ENCODE measurements around the gene MYL10. TPM values are rescaled to one million over a fixed set of nuclear protein-coding genes. Genes with fewer than 3 reads are reported as not detected.
"Not testable (repeated sequence)": the region's sequence is repeated elsewhere in the genome, so short reads cannot be mapped to it uniquely, and the experiment has no call there.

MYL10 gene
- total and polyA plus RNA-seq, 2 of the 8 experiments (the other 6 are each of a cell fraction or from before 2014, with no cell fraction given) = 0.18 TPM; not detected in 1

DNA sequence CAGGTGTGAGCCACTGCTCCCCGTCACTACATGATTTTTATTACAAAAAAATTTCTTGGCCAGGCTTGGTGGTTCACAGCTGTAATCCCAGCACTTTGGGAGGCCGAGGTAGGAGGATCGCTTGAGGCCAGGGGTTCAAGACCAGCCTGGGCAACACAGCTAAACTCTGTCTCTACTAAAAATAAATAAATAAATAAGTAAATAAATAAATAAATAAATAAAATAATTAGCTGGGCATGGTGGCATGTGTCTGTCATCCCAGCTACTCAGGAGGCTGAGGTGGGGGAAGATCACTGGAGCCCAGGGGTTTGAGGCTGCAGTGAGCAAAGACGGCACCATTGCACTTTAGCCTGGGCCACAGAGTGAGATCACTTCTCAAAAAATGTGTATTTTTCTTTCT, 10.0 kb upstream of the MYL10 start:
- not testable (repeated sequence) for H3K79me1 ChIP-seq (ENCODE audit: low read depth, low read length); H3K27me3 ChIP-seq (replicated peaks in 1 of 4; ENCODE audit: control insufficient read depth in 3 of 4, extremely low read depth in 1 of 4, insufficient read depth in 3 of 4, low read length in 3 of 4); H4K8ac ChIP-seq (ENCODE audit: extremely low read depth, insufficient read depth, low read length); H2BK120ac ChIP-seq (replicated peaks; ENCODE audit: low read depth, low read length); DNase-seq (ENCODE audit: low read depth in 1 of 2, low spot score in 2 of 2); H2BK5ac ChIP-seq (ENCODE audit: low read depth, low read length); H4K5ac ChIP-seq (ENCODE audit: insufficient read length, low read depth, low read length); H3K14ac ChIP-seq (ENCODE audit: insufficient read length); H3K4me3 ChIP-seq (ENCODE audit: extremely low read depth in 1 of 4, insufficient read depth in 2 of 4, low read depth in 3 of 4, low read length in 4 of 4); H2BK12ac ChIP-seq (ENCODE audit: low read depth, low read length); FAIRE-seq; H2AFZ ChIP-seq (ENCODE audit: low read length); H3K23me2 ChIP-seq (ENCODE audit: low read depth, low read length); H2BK15ac ChIP-seq (ENCODE audit: low read length); H3K4me1 ChIP-seq (replicated peaks in 1 of 4; ENCODE audit: control insufficient read depth in 3 of 4, insufficient read depth in 4 of 4, low read length in 3 of 4); H3K18ac ChIP-seq (ENCODE audit: extremely low read depth, low read length); H3K79me2 ChIP-seq (ENCODE audit: control insufficient read depth in 1 of 2, insufficient read depth in 2 of 2, low read length in 2 of 2); H3K23ac ChIP-seq (ENCODE audit: insufficient read length); H3K9me3 ChIP-seq (ENCODE audit: insufficient read depth in 2 of 2, low read depth in 1 of 2, low read length in 1 of 2); H3K27ac ChIP-seq (ENCODE audit: low read depth, low read length); H3K56ac ChIP-seq (replicated peaks; ENCODE audit: insufficient read length, low read depth, low read length); H3K36me3 ChIP-seq (ENCODE audit: control insufficient read depth in 2 of 4, insufficient read depth in 4 of 4, low read length in 3 of 4); H2BK20ac ChIP-seq (ENCODE audit: low read length); H4K20me1 ChIP-seq (replicated peaks in 1 of 2; ENCODE audit: control insufficient read depth in 1 of 2, insufficient read depth in 2 of 2, low read length in 2 of 2); H3K4me2 ChIP-seq (ENCODE audit: insufficient read depth in 1 of 2, low read depth in 2 of 2, low read length in 2 of 2); H2AK5ac ChIP-seq (ENCODE audit: low read depth, low read length); H4K91ac ChIP-seq (replicated peaks; ENCODE audit: insufficient read length, low read length); H3K9ac ChIP-seq (replicated peaks in 1 of 4; ENCODE audit: extremely low read depth in 1 of 4, low read depth in 3 of 4, low read length in 3 of 4); H3K4ac ChIP-seq (replicated peaks; ENCODE audit: insufficient read length, low read depth, low read length)
- ChIA-PET POLR2A (ENCODE audit: partially characterized antibody) (interaction anchor here (0.6 kb wide), 1 partner anchor 296 kb away, joined by 3 read pairs; no protein-coding TSS in a partner anchor), CTCF (ENCODE audit: partially characterized antibody) (interaction anchor here (0.8 to 1.4 kb wide), 4 partner anchors 10 to 594 kb away, joined by 3 read pairs; partner anchors contain the start of gene MYL10)
- WGBS, 2 experiments (ENCODE audit: extremely low coverage in 1 of 2, insufficient coverage in 1 of 2, insufficient read length in 1 of 2, insufficient replicate concordance in 2 of 2, low coverage in 1 of 2, low lambda C conversion rate in 2 of 2, missing lambda C conversion rate in 1 of 2) = 98% methylated on average over 4 of the region's 4 CpGs; no CpG with 5 or more reads in 1 of the 2 experiments
